DND-41 (cell line): ENCODE measurements around the gene NMRAL1.

ENCODE experiments used
- EZH2 ChIP-seq: IDR thresholded peaks from 3 replicates; pipeline ENCODE4 v1.6.1; 2012; ENCODE audit warnings: borderline replicate concordance, low read depth, mild to moderate bottlenecking, moderate library complexity, low read length, inconsistent platforms; ENCODE audit not compliant: severe bottlenecking
- TF ChIP-seq, protein P1 (sequence below): IDR thresholded peaks from 2 replicates; pipeline ENCODE4 v1.5.1; 2012; ENCODE audit warnings: borderline replicate concordance, low read length, moderate library complexity, mild to moderate bottlenecking; ENCODE audit not compliant: poor library complexity, severe bottlenecking; ENCODE audit errors: extremely low read depth

DNA sequence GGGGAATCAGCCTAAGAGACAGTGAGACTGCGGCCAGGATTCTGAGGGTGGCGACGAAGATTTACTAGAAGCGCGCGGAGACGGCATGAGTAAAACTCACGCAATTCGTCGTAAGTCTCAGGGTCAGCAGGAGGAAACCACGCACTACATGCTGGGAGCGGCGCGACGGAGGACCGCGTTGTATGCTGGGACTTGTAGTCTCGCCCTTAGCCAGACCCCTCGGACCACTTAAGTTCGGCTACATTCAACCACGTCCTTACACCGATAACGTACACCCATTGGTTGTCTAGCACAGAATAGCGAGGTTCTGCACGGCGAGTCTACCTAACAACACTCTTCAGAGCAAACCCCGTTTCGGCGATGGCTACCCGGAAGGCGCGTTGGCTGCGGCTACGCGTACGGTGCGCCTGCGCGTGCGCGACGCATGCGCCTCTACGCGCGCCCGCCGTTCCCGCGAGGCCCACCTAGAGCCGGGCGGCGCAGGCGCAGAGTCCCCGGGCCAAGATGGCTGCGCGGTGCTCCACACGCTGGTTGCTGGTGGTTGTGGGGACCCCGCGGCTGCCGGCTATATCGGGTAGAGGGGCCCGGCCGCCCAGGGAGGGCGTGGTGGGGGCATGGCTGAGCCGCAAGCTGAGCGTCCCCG is 48.9 kb downstream of the NMRAL1 start, which contains the start of gene DNAJA3:
- no peak for TF ChIP-seq EZH2
- TF ChIP-seq, protein P1, sequence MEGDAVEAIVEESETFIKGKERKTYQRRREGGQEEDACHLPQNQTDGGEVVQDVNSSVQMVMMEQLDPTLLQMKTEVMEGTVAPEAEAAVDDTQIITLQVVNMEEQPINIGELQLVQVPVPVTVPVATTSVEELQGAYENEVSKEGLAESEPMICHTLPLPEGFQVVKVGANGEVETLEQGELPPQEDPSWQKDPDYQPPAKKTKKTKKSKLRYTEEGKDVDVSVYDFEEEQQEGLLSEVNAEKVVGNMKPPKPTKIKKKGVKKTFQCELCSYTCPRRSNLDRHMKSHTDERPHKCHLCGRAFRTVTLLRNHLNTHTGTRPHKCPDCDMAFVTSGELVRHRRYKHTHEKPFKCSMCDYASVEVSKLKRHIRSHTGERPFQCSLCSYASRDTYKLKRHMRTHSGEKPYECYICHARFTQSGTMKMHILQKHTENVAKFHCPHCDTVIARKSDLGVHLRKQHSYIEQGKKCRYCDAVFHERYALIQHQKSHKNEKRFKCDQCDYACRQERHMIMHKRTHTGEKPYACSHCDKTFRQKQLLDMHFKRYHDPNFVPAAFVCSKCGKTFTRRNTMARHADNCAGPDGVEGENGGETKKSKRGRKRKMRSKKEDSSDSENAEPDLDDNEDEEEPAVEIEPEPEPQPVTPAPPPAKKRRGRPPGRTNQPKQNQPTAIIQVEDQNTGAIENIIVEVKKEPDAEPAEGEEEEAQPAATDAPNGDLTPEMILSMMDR, result no peak
